ENCODE measurements around the gene MLXIP. TPM values are rescaled to one million over a fixed set of nuclear protein-coding genes. Genes with fewer than 3 reads are reported as not detected.

Gene MLXIP
- total RNA-seq, 1 experiment from 2014 or later: 46.3 TPM

DNA sequence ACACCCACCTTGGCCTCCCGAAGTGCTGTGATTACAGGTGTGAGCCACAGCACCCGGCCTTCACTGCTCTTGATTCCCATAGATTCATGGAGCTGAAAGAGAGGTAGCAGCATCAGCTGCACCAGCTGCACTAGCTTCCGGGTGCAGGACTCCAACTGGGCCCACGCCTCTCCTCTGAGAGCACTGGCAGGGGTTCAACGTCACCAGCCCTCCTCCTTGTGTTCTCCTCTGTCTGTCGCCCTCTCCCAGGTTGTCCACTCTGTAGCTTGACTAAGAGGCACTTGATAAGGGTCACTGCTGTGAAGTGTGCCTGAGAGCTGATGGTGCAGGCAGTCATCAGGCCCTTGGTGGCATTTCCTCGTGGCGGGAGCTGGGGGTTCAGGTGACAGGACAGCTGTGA lies 28.3 kb downstream of the MLXIP start:
- Histone ChIP-seq H4K20me1 (ENCODE audit: insufficient read depth) (no peaks in the 10 kb centered on the region; the same call in 1 of the 2 replicates), H3K9ac (ENCODE audit: low read length) (no peak overlapping the region), H3K9me2 (ENCODE audit: insufficient read depth) (no peaks in the 10 kb centered on the region), H3K27ac (ENCODE audit: low read depth, low read length) (no peak overlapping the region), H3K79me2 (ENCODE audit: insufficient read depth, low read length) (peaks cover 89% of the 10 kb centered on the region), H2AFZ (ENCODE audit: low read depth, low read length, poor library complexity, severe bottlenecking) (no peak overlapping the region), H3K36me3 (ENCODE audit: control insufficient read depth in 1 of 2, insufficient read depth in 2 of 2, low read length in 2 of 2) (no peaks in the 10 kb centered on the region), H3K4me2 (ENCODE audit: low read length) (peak overlapping the region; percentile 80), H3K4me3 (replicated peaks in 1 of 2; ENCODE audit: low read depth in 1 of 2, low read length in 2 of 2) (no peak overlapping the region), H3K4me1 (ENCODE audit: control insufficient read depth in 1 of 2, insufficient read depth in 2 of 2, low read length in 2 of 2) (peaks cover 44 to 61% of the 10 kb centered on the region in 2 experiments), H3K27me3 (ENCODE audit: insufficient read depth, low read length) (no peaks in the 10 kb centered on the region), H3K9me3 (ENCODE audit: control insufficient read depth in 1 of 2, insufficient read depth in 1 of 2, low read depth in 1 of 2, low read length in 2 of 2) (no peaks in the 10 kb centered on the region)
- RAD21 ChIA-PET (ENCODE audit: low non-redundant PET in 1 of 2, low total read pairs in 2 of 2, uncharacterized antibody in 2 of 2, unreplicated experiment in 2 of 2): interaction anchor here in 1 of 2 experiments (0.8 kb wide), 1 partner anchor 18 kb away, joined by 3 read pairs; no protein-coding TSS in a partner anchor
- DNase-seq (ENCODE audit: low read depth, low spot score): no peak
- CTCF ChIA-PET: interaction anchor here (0.7 kb wide), 1 partner anchor 25 kb away, joined by 5 read pairs; no protein-coding TSS in a partner anchor
- POLR2A ChIA-PET: no interaction called here
- TF ChIP-seq, protein P1, sequence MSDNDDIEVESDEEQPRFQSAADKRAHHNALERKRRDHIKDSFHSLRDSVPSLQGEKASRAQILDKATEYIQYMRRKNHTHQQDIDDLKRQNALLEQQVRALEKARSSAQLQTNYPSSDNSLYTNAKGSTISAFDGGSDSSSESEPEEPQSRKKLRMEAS (IDR thresholded peaks at IDR 0.05): no peak
- TF ChIP-seq ZFX (IDR thresholded peaks at IDR 0.05) (no peak), EGR1 (IDR thresholded peaks at IDR 0.05; ENCODE audit: low read depth) (no peak), ELF1 (IDR thresholded peaks at IDR 0.05; ENCODE audit: borderline replicate concordance, low read depth) (no peak), ZBTB33 (IDR thresholded peaks at IDR 0.05; ENCODE audit: extremely low read depth, insufficient replicate concordance, low read length) (no peak), POLR2A (IDR thresholded peaks at IDR 0.05; ENCODE audit: borderline replicate concordance, extremely low read depth, insufficient read depth, insufficient read length) (no peak), EZH2phosphoT487 (IDR thresholded peaks at IDR 0.05; ENCODE audit: borderline replicate concordance) (no peak), CTCF (IDR thresholded peaks at IDR 0.05 in 2 of 3, conservative IDR thresholded peaks at IDR 0.05 in 1 of 3; ENCODE audit: borderline replicate concordance in 1 of 3, insufficient read depth in 1 of 3, low read depth in 2 of 3, low read length in 2 of 3) (no peak), POLR2AphosphoS5 (IDR thresholded peaks at IDR 0.05; ENCODE audit: low read depth, low read length) (no peak), TCF7L2 (IDR thresholded peaks at IDR 0.05; ENCODE audit: borderline replicate concordance, extremely low read depth, insufficient read depth, insufficient read length) (no peak), SRF (IDR thresholded peaks at IDR 0.05; ENCODE audit: low read depth) (no peak), YY1 (IDR thresholded peaks at IDR 0.05; ENCODE audit: extremely low read depth, insufficient replicate concordance, low read depth, low read length) (no peak), RAD21 (IDR thresholded peaks at IDR 0.05; ENCODE audit: low read depth) (no peak)
- TF ChIP-seq, protein P2, sequence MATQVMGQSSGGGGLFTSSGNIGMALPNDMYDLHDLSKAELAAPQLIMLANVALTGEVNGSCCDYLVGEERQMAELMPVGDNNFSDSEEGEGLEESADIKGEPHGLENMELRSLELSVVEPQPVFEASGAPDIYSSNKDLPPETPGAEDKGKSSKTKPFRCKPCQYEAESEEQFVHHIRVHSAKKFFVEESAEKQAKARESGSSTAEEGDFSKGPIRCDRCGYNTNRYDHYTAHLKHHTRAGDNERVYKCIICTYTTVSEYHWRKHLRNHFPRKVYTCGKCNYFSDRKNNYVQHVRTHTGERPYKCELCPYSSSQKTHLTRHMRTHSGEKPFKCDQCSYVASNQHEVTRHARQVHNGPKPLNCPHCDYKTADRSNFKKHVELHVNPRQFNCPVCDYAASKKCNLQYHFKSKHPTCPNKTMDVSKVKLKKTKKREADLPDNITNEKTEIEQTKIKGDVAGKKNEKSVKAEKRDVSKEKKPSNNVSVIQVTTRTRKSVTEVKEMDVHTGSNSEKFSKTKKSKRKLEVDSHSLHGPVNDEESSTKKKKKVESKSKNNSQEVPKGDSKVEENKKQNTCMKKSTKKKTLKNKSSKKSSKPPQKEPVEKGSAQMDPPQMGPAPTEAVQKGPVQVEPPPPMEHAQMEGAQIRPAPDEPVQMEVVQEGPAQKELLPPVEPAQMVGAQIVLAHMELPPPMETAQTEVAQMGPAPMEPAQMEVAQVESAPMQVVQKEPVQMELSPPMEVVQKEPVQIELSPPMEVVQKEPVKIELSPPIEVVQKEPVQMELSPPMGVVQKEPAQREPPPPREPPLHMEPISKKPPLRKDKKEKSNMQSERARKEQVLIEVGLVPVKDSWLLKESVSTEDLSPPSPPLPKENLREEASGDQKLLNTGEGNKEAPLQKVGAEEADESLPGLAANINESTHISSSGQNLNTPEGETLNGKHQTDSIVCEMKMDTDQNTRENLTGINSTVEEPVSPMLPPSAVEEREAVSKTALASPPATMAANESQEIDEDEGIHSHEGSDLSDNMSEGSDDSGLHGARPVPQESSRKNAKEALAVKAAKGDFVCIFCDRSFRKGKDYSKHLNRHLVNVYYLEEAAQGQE (IDR thresholded peaks at IDR 0.05; ENCODE audit: low read depth): no peak
- intact Hi-C loops (cut with micrococcal nuclease): no loop called here
- ATAC-seq: no peak
- no TSS peak for BruUV-seq (replicated peaks)

Measured in HCT116 (cell line).